A673 (cell line): ENCODE data around the gene KIRREL3.

ENCODE experiments used
- EZH2 ChIP-seq: fragments of 200-600 bp; sonication (generic); IDR thresholded peaks from 2 replicates; pipeline ENCODE4 v1.6.1; 2017; ENCODE audit warnings: borderline replicate concordance, low read depth, mild to moderate bottlenecking, mixed read lengths, antibody characterized with exemption, low read length; ENCODE audit not compliant: poor library complexity, severe bottlenecking
- TF ChIP-seq, protein P1 (sequence below): fragments of 300-800, 200-600 bp; sonication (generic); conservative IDR thresholded peaks from 2 replicates; pipeline ENCODE4 v1.5.1; 2017; ENCODE audit warnings: low read depth, mild to moderate bottlenecking, antibody characterized with exemption, low read length, moderate library complexity, mixed read lengths

DNA sequence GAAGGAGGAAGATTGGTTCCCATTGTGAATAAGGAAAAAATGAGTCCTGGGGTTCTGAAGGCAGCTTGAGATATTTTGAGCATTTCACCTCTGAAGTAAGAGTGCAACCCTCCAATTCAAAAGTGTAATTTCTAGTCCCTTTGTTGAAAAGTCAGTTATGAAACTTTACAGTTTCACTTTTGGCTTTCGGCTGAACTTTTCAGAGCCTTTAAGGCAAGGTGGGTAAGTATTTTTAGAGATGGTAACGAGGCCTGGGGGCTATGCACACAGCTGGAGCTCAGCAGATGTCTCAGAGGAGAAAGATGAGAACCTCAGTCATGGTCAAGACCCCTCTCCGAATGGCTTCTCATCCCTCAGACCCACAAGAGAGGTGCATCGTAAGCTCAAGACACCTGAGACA, 267.6 kb downstream of the KIRREL3 start:
- TF ChIP-seq, protein P1, sequence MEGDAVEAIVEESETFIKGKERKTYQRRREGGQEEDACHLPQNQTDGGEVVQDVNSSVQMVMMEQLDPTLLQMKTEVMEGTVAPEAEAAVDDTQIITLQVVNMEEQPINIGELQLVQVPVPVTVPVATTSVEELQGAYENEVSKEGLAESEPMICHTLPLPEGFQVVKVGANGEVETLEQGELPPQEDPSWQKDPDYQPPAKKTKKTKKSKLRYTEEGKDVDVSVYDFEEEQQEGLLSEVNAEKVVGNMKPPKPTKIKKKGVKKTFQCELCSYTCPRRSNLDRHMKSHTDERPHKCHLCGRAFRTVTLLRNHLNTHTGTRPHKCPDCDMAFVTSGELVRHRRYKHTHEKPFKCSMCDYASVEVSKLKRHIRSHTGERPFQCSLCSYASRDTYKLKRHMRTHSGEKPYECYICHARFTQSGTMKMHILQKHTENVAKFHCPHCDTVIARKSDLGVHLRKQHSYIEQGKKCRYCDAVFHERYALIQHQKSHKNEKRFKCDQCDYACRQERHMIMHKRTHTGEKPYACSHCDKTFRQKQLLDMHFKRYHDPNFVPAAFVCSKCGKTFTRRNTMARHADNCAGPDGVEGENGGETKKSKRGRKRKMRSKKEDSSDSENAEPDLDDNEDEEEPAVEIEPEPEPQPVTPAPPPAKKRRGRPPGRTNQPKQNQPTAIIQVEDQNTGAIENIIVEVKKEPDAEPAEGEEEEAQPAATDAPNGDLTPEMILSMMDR, result no peak
- TF ChIP-seq EZH2, result no peak
